ENCODE results near the gene SEPTIN10. TPM values are rescaled to one million over a fixed set of nuclear protein-coding genes. Genes with fewer than 3 reads are reported as not detected.

Gene SEPTIN10
- total and polyA plus RNA-seq, 2 experiments from 2014 or later, result 52.3 to 85.1 TPM

GRCh38 chr2:109528811-109529501, 84.8 kb downstream of the SEPTIN10 start:
- Histone ChIP-seq H3K4me1 (ENCODE audit: insufficient read depth) (no peaks in the 10 kb centered on the region), H2AFZ (no peak overlapping the region), H3K36me3 (ENCODE audit: insufficient read depth) (no peaks in the 10 kb centered on the region), H3K79me2 (replicated peaks; ENCODE audit: insufficient read depth) (no peaks in the 10 kb centered on the region), H3F3A (replicated peaks; ENCODE audit: low read depth) (no peaks in the 10 kb centered on the region), H3K4me3 (no peak overlapping the region), H3K4me2 (no peak overlapping the region), H3K27me3 (ENCODE audit: insufficient read depth) (no peaks in the 10 kb centered on the region), H3K27ac (ENCODE audit: low read depth) (no peak overlapping the region), H4K20me1 (replicated peaks; ENCODE audit: insufficient read depth) (no peaks in the 10 kb centered on the region), H3K9me2 (ENCODE audit: insufficient read depth) (no peaks in the 10 kb centered on the region)
- Mint-ChIP-seq H3K9me3 (no peaks in the 10 kb centered on the region), H3K4me3 (no peak overlapping the region), H3K36me3 (ENCODE audit: low read depth) (no peaks in the 10 kb centered on the region), H3K4me1 (no peaks in the 10 kb centered on the region), H3K27ac (no peak overlapping the region), H3K27me3 (ENCODE audit: insufficient read depth, low read depth, poor library complexity) (peaks cover 8% of the 10 kb centered on the region)
- no peak for TF ChIP-seq CREB1 (CRISPR knock-in tag; IDR thresholded peaks at IDR 0.05; ENCODE audit: low read depth)
- no peak for TF ChIP-seq STAT1 (IDR thresholded peaks at IDR 0.05; ENCODE audit: unreplicated experiment)
- TF ChIP-seq ZNF114 (CRISPR knock-in tag; IDR thresholded peaks at IDR 0.05), result no peak
- TF ChIP-seq JUNB (IDR thresholded peaks at IDR 0.05; ENCODE audit: unreplicated experiment), result no peak
- TF ChIP-seq ZNF331 (CRISPR knock-in tag; IDR thresholded peaks at IDR 0.05; ENCODE audit: low read depth), result no peak
- TF ChIP-seq POLR2AphosphoS5 (IDR thresholded peaks at IDR 0.05; ENCODE audit: low read depth), result no peak
- no peak for TF ChIP-seq NANOG (IDR thresholded peaks at IDR 0.05; ENCODE audit: borderline replicate concordance)
- TF ChIP-seq, protein P1, sequence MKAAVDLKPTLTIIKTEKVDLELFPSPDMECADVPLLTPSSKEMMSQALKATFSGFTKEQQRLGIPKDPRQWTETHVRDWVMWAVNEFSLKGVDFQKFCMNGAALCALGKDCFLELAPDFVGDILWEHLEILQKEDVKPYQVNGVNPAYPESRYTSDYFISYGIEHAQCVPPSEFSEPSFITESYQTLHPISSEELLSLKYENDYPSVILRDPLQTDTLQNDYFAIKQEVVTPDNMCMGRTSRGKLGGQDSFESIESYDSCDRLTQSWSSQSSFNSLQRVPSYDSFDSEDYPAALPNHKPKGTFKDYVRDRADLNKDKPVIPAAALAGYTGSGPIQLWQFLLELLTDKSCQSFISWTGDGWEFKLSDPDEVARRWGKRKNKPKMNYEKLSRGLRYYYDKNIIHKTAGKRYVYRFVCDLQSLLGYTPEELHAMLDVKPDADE (IDR thresholded peaks at IDR 0.05), result no peak
- TF ChIP-seq CTCF (conservative IDR thresholded peaks at IDR 0.05; ENCODE audit: low read depth in 2 of 2), result no peak
- TF ChIP-seq EZH2 (IDR thresholded peaks at IDR 0.05; ENCODE audit: low read depth, unreplicated experiment), result no peak
- no peak for TF ChIP-seq ZNF462 (CRISPR knock-in tag; IDR thresholded peaks at IDR 0.05)
- TF ChIP-seq REST (IDR thresholded peaks at IDR 0.05; ENCODE audit: unreplicated experiment), result no peak
- TF ChIP-seq EZH2phosphoT487 (IDR thresholded peaks at IDR 0.05; ENCODE audit: unreplicated experiment), result no peak
- no peak for DNase-seq (ENCODE audit: low spot score)
- ATAC-seq, result no peak
